GM11168 (cell line): ENCODE data around the gene BABAM2.
"Not testable (repeated sequence)": the region's sequence is repeated elsewhere in the genome, so short reads cannot be mapped to it uniquely, and the experiment has no call there.

ENCODE experiments used
- in situ Hi-C: fragments of 300-500 bp; cut with MboI; formaldehyde crosslinking; loops from one replicate; pipeline ENCODE4 v1.12.0; 2022; ENCODE audit warnings: low sequenced_read_pairs; ENCODE audit not compliant: unreplicated experiment

Gene BABAM2

GRCh38 chr2:28095622-28096021 is 205.1 kb downstream of the BABAM2 start:
- in situ Hi-C loops, result no loop called here

DNA sequence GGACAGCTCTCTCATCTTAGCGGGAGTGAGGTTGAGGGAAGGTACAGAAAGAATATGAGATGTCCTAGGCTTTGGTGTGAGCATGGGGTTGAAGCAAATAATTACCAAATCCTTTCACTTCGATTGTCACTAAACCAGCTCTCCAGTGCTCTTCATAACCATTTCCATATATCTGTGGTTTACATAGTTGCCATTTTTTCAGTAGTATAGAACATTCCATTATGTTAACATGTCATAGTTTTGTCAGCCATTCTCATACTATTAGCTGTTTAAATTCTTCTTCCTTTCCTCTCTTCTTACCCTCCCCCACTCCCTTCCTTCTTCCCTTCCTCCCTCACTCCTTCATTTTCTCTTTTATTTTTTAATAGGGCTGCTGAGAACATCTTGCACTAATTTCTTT is 205.9 kb downstream of the BABAM2 start:
- in situ Hi-C loops, result no loop called here

DNA sequence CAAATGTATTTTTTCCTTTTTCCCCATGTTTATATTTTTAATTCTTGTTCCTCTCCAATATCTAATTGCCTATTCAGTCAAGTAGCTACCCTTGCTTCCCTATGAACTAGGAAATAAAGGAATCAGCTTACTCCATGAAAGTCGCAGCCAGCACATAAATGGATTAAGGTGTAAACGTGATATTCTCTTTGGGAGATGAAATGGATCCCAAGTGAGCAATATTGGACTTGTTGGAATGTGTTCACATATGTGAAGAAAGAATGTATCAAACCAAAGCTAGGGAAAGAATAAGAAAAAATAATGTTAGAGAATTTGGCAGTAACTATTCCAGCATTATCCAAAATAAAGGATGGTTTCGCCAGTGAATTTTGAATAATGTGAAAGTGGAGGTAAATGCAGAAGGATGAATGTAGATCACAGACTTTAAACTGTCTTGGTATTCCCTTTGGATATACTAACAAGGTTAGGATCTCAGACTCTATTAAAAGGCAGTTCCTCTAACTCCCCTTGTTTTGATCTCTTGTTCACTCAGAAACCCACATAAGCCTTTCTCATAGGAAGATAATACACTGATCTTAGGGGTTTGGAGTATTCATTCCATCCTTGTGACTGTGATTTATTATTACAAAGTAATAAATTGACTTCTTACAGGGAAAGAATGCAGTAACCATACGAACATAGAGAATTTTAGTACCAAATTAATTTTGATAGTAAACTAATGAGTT is 208.1 kb downstream of the BABAM2 start:
- in situ Hi-C loops, result no loop called here

GRCh38 chr2:28101123-28101522 is 210.6 kb downstream of the BABAM2 start:
- in situ Hi-C loops, result no loop called here

- in situ Hi-C loops, result no loop called here
These were observed 211.4 kb downstream of the BABAM2 start for GRCh38 chr2:28101892-28102291.

DNA sequence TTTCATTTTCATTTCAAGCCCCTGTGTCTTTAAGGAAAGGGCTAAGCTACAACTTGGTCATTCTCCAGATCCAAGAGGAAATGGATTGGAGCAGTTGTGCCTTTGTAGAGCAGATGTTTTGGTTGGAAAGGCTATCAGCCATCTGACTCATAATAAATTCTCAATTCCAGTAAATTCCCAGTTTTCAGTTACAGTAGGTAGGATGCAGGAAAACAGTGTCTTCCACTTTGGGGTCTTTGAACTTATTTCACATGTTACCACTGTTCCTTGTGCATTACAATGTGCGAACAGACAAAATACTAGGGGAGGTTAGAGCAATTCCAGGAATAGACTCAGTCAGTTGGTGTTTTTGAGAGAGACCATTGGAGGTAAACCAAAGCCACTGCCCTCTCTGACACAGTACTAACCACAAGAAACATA is 211.9 kb downstream of the BABAM2 start:
- in situ Hi-C loops, result no loop called here

- in situ Hi-C loops, result no loop called here
These were observed 213.1 kb downstream of the BABAM2 start for GRCh38 chr2:28103611-28104010.

DNA sequence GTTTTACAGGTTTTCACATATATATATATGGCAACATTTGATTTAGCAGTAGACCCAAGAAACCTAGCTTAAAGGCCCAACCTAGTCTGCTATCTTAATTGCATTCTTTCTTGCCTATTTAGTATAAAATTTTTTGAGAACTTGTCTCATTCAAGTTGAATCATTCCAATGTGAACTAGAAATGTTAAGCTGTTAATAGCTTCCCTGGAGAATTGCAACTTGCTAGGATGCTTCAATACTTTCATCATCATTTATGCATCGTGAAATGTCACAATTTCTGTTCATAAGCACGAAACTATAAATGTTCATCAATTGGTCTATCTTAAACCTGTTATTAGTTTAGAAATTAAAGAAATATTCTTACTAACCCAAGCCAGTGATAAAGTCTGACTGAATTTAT is 217.6 kb downstream of the BABAM2 start:
- in situ Hi-C loops, result no loop called here

DNA sequence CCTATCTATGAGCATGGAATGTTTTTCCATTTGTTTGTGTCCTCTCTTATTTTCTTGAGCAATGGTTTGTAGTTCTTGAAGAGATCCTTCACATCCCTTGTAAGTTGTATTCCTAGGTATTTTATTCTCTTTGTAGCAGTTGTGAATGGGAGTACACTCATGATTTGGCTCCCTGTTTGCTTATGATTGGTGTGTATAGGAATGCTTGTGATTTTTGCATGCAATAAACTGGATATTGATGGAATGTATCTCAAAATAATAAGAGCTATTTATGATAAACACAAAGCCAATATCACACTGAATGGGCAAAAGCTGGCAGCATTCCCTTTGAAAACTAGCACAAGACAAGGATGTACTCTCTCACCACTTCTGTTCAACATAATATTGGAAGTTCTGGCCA is 223.2 kb downstream of the BABAM2 start:
- in situ Hi-C loops, result not testable (repeated sequence)

GRCh38 chr2:28117104-28117596 is 226.6 kb downstream of the BABAM2 start:
- in situ Hi-C loops, result no loop called here

DNA sequence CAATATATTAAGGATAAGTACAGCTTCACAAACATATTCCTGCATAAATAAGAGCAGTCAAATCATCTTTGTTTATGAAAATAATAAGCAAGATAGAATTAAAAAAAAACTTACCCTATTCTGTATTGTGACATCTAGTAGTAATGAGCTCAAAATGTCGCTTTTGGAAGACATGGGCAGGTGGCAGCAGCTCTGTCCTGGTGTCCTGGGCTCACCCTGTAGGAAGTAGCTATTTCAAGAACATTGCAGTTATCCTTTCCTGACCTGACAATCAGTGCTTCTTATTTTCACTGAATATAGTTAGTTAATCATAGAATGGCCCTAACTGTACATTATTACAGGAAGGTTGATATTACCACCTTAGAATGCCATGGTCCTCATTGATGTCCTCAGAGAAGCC is 229.1 kb downstream of the BABAM2 start:
- in situ Hi-C loops, result no loop called here

- in situ Hi-C loops, result no loop called here
These were observed 237.9 kb downstream of the BABAM2 start for GRCh38 chr2:28128281-28128950.

- in situ Hi-C loops, result no loop called here
These were observed 239.6 kb downstream of the BABAM2 start for GRCh38 chr2:28129955-28130695.

GRCh38 chr2:28133778-28134177 is 243.2 kb downstream of the BABAM2 start:
- in situ Hi-C loops, result no loop called here

DNA sequence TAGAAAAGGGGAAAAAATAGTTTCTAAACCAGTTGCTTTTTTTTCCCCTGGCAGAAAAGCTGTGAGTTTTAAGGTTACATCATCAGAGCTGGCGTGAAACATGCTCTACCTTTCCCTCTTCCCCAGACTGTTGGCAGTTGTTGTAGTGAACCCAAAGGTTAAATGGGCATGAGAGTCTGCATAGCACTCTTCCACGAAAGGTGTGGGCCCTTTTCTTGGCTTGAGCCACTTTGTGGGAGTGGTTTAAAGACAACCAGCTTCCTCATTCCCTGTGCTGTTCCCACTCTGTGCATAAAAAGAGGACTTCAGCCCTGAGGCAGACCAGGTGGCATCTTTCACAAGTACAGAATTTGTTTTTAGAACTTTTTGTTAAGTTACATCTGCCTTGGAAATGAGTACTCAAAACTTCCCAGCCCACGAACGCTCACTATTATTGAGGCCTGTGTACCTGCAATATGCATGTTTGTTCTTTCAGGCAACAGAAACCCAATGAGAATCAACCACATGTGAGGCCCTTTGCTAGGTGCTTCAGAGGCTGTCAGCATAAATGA is 243.8 kb downstream of the BABAM2 start:
- in situ Hi-C loops, result no loop called here

DNA sequence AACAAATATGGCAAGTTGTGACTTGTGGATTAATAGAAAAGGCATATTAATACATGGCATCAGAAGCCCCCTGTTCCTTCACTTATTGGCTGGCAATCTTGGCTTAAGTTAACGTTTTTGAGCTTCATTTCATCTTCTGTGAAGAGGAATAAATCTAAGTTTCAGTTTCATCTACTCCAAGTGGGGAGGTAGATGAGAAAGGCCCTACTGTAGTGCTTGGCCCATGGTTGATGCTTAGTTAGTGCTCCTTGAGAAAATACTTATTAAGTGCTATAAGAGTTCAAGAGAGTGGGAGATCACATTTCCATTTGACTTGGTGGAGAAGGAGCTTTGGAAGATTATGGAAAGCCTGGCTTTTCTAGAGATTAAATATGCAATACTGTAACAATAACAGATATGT is 244.3 kb downstream of the BABAM2 start:
- in situ Hi-C loops, result no loop called here

DNA sequence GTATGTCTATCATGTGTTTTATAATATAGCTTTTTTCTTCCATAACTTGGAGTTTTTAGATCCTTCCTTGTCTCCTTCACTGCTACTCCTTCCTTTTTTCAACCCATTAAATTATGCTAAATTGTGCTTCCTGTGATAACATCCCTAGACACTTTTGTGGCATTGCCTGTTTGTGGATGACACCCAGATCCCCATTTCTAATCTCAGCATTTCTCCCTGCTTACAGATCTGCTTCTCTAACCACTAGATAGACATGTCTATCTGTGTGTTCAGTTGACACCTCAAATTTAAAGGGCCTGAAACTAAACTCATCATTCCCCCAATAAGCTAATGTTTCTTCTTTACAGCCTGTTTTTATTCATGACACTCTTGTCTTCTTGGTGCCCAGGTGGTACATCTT is 244.8 kb downstream of the BABAM2 start:
- in situ Hi-C loops, result no loop called here

- in situ Hi-C loops, result no loop called here
These were observed 245.3 kb downstream of the BABAM2 start for GRCh38 chr2:28135799-28136198.

DNA sequence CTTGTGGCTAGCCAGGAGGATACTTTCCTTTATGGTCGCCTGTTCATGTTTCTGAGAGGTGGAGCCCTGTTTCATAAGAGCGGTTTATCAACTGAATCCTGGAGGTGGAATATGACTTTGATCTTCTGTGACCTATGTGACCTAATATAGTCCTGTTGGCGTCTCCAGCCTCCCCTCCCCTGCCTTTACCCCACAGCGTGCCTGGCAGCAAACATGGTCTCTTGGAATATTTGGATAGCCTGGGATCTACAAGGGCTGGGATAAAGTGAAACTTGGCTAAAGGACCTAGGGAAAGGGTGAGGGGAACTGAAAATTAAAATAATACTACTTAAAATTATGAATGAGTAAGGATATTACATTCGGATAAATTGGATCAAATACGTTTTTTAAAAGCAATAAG is 246.0 kb downstream of the BABAM2 start:
- in situ Hi-C loops, result no loop called here

DNA sequence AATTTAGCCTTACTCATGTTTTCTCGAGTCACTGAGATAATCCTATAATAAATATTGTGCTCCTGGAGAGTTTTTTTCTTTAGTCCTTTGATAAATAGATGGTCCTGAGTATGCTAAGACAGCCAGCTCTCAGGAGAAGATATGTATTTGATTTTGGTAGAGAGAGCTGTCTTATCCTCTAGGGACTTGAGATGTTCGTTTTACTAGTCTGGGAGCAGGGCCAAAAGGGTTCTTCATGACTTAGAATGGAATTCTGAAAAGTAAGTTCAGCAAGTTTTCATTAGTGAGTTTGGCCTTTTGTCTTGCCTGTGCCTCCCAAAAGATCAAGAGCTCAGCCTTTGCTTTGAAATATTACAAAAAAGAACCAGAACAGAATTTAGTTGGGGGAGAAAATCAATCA is 246.7 kb downstream of the BABAM2 start:
- in situ Hi-C loops, result no loop called here

- in situ Hi-C loops, result no loop called here
These were observed 251.9 kb downstream of the BABAM2 start for GRCh38 chr2:28142386-28142785.
